GM12875 (cell line): ENCODE measurements around the gene TTC39A.

Experiments used
- H3K4me3 ChIP-seq: one replicate; pipeline ENCODE4 v1.5.1; 2011; ENCODE audit warnings: low read depth, low read length, control low read depth
- CTCF ChIP-seq: IDR thresholded peaks from 2 replicates; pipeline ENCODE4 v1.5.1; 2011; ENCODE audit warnings: low read depth, mild to moderate bottlenecking, control low read depth, inconsistent platforms, low read length, moderate library complexity, borderline replicate concordance; ENCODE audit not compliant: insufficient read depth

The TTC39A gene

GRCh38 chr1:51299185-51299885, 31.0 kb downstream of the TTC39A start:
- no peak for TF ChIP-seq CTCF

DNA sequence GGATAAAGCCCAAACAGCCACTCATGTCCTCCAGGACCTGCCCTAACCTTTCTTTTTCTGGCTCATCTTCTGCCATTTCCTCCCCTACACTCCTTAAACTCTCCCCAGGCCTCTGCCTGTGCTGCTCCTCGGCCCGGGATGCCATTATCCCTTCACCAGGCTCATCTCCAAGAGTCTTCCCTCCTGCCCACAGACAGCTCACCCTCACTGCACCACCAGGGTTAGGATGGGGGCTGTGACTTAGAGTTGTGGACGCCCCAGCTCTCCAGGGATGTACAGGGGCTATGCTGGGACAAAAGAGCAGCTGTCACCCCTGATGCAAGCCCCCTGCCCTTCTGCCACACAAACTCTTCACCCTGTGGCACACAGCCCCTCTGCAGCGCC, 32.0 kb downstream of the TTC39A start:
- no peak for TF ChIP-seq CTCF
- no peak overlapping the region for H3K4me3 ChIP-seq

More at GRCh38 chr1:51299185-51299885, 31.0 kb downstream of the TTC39A start:
- H3K4me3 ChIP-seq = no peak overlapping the region

GRCh38 chr1:51297401-51298321, 32.7 kb downstream of the TTC39A start:
- TF ChIP-seq CTCF = no peak
- no peak overlapping the region for H3K4me3 ChIP-seq

DNA sequence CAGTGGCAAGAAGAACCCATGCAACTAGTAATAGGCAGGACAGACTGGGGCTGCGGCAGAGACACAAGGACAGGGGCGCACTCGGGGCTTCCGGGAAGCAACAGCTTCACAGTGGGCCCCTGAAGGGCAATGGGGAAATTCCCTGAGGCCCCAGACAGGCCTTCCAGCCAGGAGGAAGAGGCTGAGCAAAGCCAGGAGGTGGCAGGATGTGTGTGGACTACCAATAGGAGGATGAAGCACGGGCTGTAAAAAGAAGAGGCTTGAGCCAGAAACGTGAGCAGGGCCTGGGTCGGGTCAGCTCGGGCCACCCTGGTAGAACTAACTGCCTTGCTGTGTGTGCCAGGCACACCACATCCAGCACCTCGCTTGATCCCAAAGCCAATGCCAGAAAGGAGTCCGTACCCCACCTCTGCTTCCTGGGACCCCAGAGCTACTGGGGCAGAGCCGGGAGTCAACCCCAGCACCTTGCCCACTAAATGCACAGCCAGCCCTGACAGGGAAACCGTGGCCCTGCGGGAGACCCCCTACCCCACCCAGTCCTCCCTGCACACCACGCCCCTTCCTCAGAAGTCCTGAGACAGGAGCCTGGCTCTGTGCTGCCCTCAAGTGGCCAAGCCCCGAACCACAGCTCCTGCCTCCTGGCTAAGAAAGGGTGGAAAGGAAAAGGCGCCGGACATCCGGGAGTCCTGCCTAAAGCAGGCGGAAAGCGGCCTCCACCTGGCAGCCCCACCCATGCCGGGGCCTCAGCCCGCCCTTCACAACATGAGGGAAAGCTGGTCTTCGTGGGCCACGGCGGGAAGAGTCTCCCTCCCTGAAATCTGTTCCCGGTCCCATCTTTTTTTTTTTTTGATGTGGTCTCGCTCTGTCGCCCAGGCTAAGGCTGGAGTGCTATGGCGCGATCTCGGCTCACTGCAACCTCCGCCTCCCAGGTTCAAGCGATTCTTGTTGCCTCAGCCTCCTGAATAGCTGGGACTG, 33.7 kb downstream of the TTC39A start:
- peak overlapping the region; percentile 23 for H3K4me3 ChIP-seq
- peak; percentile 96 for TF ChIP-seq CTCF

- no peak for TF ChIP-seq CTCF
- H3K4me3 ChIP-seq = no peak overlapping the region
Observed at GRCh38 chr1:51295926-51296325, 34.4 kb downstream of the TTC39A start.

DNA sequence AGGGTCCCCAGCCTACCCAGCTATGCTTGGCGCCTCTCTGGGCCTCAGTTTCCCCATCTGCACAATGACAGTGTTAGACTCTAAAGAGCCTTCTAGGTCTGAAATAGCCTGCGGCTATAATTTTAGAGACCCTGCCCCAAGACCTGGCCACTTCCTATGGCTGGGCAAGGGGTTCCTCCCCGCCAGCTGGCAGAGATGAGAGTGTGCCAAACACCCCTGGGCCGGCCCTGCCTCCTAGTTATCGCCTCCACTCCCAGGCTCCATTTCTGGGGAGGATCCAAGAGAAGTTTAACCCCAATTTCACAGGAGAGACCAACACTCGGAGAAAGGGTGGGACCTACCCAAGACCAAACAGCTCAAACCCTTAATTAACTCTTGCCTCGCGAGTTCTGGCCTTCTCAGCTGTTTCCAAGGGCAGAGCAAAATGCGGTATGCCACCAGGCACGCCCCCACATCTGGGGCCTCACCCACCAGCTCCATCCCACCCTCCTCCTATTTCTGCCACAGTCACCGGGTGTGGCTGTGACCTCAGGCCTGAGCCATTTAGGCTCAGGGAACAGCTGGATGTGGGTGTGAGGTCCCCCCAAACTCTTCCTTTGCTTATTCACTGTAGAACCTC, 35.7 kb downstream of the TTC39A start:
- no peak for TF ChIP-seq CTCF
- H3K4me3 ChIP-seq = no peak overlapping the region
